Measurements from ENCODE around the gene PRSS8.
"Not testable (repeated sequence)": the region's sequence is repeated elsewhere in the genome, so short reads cannot be mapped to it uniquely, and the experiment has no call there.

- TF ChIP-seq CTCF (IDR thresholded peaks at IDR 0.05; ENCODE audit: poor library complexity, severe bottlenecking); POLR2AphosphoS5 (IDR thresholded peaks at IDR 0.05); TAF1 (IDR thresholded peaks at IDR 0.05; ENCODE audit: low read depth); EP300 (conservative IDR thresholded peaks at IDR 0.05; ENCODE audit: poor library complexity, severe bottlenecking); EZH2 (IDR thresholded peaks at IDR 0.05; ENCODE audit: borderline replicate concordance, insufficient read depth, low read length, poor library complexity, severe bottlenecking); REST (IDR thresholded peaks at IDR 0.05; ENCODE audit: borderline replicate concordance): not testable (repeated sequence)
These were observed 8.9 kb upstream of the PRSS8 start for GRCh38 chr16:31144418-31144817.

Measured in neural cell (in vitro differentiated cells).